DMS153 (cell line): Measurements from ENCODE around the gene RAB11B.
"Not testable (repeated sequence)": the region's sequence is repeated elsewhere in the genome, so short reads cannot be mapped to it uniquely, and the experiment has no call there.

ENCODE experiments used
- DNase-seq: peaks from one replicate; lab custom pipeline; 2025; lab: John Stamatoyannopoulos, UW

Gene RAB11B

DNA sequence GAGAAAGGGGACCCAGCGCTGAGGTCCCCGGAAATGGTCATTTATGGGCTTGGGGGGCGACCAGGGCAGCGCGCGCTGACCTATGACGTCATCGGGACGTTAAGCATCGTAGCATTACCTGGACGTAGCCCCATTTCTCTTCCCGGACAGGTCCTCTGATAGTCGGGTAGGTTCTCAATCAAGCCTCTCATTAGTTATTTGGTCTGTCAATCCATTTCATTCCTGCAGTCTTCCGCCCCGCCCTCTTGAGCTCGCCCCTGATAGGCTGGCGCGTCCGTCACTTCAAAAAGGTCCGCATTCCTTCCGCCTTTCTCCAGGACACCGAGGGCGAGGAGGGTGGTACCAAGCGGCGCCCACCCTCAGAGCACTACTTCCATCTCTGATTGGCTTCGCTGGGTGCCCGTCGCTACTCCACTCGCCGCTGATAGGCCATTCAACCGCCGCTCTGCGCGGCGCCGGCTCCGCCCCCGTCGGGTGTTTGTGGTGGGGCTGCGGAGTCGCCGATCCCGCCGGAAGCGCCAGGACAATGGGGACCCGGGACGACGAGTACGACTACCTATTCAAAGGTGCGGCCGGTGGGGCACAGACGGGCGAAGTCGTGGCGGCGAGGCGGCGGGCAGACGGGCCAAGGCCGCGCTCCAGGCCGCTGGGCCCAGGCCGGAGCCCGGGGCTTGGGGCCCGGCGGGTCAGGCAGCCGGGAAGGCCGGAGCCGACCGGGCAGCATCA, at the start of gene RAB11B:
Gene RAB11B (plus strand): TSS at position 470 of the 726 bp plus-strand sequence. CDS start 57 bp downstream, at position 527.
- DNase-seq: peak; percentile 100

DNA sequence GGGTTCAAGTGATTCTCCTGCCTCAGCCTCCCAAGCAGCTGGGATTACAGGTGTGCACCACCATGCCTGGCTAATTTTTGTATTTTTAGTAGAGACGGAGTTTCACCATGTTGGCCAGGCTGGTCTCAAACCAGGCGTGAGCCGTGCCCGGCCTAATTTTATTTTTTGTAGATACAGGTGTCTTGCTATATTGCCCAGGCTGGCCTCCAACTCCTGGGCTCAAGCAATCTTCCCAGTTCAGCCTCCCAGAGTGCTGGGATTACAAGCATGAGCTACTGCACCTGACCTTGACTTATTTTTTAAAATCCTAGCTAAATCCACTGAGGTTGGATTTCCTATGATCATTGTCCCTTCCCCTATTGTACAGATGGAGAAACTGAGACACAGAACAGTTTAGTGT, 48.7 kb upstream of the RAB11B start:
- not testable (repeated sequence) for DNase-seq

DNA sequence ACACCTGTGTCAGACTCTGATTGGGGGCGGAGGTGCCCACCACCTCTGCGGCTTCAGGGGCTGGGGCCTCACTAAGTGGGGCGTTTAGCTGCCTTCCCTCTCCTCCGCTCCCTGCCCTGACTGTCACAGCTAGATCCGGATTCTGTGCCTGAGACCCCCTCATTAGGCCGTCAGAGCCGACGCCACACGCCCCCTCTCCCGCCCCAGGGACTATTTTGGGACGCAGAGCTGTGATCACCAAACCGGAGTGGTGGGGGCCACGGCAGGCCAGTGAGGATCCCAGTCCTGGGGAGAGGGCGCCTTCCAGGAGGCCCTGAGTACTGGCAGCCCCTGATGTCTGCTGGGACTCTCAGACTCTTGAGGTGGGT, 47.9 kb upstream of the RAB11B start:
- no peak for DNase-seq

DNA sequence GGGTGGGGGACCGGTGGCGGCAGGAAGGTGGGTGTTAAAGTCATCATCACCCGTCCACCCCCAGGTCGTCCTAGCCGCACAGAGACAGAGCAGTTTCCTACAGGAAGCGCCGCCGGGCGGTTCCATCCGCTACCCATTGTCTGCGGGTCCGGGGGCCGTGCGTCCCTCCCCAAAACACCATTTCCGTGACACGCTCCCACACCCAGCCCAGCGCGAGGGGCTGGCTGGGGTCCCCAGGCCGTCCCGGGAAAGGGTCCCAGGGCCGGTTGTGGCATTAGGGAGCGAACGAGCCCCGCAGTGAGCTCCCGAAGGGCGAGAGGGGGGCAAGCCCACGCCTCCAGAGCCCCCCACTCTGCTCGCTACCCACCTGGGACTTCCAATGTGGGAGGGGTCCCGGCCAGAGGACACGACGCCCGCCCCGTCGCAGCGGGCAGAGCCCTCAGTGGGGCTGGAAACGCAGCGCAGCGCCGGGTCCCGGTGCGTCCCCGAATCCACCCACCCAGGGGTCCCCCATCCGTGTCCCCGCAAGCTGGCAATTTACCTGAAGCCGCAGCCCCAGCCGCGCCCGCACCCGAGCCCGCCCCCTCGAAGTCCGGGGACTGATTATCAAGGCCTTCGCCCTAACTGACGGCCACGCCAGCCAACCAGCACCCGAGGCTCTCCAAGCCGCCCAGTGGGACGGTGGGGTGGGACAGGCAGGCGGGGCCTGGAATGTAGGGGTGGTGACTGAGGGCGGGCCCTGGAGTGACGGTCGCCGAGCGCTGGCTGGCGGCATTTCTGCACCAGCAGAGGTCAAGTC, 47.3 kb upstream of the RAB11B start, which contains the start of gene KANK3:
Gene KANK3 (minus strand): TSS at position 579 of the 799 bp plus-strand sequence. CDS start 5,434 bp downstream, outside the sequence.
- DNase-seq: peak; percentile 85

- DNase-seq: no peak
Measured at GRCh38 chr19:8343483-8343844, 46.7 kb upstream of the RAB11B start.

DNA sequence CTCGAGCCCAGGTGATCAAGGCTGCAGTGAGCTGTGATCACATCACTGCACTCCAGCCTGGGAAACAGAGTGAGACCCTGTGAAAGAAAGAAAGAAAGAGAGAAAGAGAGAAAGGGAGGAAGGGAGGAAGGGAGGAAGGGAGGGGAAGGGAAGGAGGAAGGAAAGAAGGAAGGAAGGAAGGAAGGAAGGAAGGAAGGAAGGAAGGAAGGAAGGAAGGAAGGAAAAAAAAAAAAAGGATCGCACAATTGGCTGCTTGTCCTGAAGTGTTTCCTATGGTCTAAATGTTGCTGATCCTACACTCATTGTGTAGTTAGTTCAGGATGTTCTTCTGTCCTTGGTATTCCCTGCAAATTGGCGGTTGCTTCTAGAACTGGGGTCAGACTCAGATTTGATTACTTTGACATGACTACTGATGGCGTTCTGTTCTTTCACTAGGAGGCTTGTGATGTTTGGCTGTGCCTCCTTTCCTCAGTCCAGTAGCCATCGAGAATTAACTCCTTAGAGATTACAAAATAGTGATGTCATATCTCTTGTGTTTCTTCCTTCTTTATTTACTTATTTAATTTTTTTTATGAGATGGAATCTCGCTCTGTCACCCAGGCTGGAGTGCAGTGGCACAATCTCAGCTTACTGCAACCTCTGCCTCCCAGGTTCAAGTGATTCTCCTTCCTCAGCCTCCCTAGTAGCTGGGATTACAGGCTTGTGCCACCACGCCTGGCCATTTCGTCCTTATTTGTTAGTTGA, 40.4 kb upstream of the RAB11B start:
- not testable (repeated sequence) for DNase-seq

DNA sequence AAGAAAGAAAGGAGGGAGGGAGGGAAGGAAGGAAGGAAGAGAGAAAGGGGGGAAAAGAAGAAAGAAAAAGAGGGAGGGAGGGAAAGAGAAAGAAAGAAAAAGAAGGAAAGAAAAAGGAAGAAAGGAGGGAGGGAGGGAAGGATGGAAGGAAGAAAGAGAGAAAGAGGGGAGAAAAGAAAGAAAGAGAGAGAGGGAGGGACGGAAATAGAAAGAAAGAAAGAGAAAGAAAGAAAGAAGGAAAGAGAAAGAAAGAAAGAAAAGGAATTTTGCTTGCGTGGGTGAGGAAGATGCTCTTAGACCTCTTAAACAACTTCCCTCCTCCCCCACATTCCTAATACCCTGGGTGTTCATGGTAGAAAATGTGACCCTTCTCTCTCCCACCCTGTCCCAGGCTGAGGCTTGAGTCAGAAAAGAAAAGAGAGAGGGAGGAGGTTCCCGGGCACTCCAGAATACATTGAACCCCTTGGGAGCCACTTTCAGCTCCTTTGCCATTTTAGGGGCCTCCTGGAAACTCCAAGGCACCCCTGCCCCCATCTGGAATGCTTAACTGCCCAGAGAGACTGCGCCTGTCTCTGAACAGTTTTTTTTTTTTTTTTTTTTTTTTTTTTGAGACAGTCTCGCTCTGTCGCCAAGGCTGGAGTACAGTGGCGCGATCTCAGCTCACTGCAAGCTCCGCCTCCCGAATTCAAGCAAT, 37.9 kb upstream of the RAB11B start:
- DNase-seq: no peak

DNA sequence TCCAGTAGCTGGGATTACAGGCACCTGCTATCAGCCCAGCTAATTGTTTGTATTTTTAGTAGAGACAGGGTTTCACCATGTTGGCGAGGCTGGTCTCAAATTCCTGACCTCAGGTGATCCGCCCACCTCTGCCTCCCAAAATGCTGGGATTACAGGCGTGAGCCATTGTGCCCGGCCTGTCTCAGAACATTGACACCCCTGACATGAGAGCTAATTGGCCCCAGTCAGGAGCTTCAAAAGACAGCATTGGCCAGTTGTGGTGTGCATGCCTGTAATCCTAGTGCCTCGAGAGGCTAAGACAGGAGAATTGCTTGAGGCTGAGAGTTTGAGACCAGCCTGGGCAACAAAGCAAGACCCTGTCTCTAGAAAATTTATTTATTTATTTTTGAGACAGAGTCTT, 37.3 kb upstream of the RAB11B start:
- DNase-seq: not testable (repeated sequence)

DNA sequence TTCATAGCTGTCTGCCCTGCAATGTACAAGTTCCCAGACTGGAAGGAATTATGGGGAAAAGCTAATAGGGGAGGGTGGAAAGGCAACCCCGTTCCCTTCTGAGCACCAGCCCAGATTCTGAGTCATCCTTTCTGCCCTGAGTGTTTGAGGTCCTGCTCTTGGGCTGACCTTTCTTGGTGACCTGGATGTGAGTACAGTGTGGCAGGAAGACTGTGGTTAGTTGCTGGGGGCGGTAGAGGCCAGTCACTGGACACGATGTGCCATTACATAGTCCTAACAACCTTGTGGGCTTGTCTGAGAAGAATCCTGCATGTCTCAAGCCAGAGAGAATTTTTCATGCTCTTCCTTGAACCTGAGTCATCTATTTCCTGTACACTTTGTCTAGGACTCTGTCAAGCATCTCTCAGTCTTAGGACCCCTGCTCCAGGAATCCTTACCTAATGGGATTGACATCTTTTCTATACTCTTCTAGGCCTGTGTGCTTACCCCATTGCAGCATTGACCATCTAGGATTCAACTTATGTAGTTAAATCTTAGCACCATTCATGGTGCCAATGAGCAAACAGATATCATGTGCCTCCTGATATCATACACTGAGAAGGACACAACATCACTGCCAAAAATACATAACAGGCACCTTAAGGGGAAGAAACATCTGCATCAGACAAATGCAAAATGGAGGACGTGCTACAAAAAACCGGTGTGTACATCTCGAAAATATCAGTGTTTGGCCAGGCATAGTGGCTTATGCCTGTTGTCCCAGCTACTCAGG, 34.3 kb upstream of the RAB11B start:
- no peak for DNase-seq

GRCh38 chr19:8357007-8357521, 33.1 kb upstream of the RAB11B start:
- DNase-seq: no peak

- no peak for DNase-seq
Measured at GRCh38 chr19:8358948-8359347, 31.2 kb upstream of the RAB11B start.

- DNase-seq: no peak
Measured at GRCh38 chr19:8360196-8360595, 30.0 kb upstream of the RAB11B start.

DNA sequence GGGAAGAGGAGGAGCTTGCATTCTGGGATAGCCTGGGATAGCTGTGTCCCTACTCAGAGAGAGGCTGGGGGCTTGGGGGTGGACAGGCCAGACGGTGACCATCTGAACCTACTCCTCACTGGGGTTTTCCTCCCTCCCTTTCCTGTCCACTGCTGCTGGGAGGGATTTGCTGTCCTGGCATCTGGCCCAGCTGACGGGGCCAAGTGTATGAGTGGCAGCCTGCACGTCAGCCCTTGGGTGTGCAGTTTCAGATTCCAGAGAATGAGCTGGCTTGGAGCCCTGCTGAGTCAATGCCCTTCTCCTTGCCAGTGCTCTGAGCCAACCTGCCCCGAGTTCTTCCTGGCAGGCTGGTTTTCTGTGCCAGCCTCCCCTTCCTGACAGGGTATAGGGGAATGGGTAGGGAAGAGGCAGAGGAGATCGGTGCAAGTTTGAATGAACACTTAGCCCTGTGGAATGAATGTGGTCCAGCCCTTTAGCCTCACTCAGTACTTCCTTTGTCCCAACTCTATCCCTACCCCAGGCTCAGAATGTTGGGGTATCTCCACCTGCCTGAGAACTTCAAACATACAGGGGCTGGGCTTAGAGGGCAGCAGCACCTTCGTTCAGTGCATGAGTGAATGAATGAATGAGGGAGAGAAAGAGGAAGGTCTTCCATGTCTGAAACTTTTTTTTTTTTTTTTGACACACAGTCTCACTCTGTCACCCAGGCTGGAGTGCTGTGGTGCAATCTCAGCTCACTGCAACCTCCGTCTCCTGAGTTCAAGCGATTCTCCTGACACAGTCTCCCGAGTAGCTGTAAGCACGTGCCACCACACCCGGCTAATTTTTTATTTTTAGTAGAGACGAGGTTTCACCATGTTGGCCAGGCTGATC, 28.0 kb upstream of the RAB11B start:
- DNase-seq: peak; percentile 79

GRCh38 chr19:8363803-8364771, 26.1 kb upstream of the RAB11B start, which contains the start of gene ANGPTL4:
ANGPTL4 (plus strand) TSS chr19:8364155; CDS start chr19:8364322, 167 bp downstream.
- DNase-seq: no peak

DNA sequence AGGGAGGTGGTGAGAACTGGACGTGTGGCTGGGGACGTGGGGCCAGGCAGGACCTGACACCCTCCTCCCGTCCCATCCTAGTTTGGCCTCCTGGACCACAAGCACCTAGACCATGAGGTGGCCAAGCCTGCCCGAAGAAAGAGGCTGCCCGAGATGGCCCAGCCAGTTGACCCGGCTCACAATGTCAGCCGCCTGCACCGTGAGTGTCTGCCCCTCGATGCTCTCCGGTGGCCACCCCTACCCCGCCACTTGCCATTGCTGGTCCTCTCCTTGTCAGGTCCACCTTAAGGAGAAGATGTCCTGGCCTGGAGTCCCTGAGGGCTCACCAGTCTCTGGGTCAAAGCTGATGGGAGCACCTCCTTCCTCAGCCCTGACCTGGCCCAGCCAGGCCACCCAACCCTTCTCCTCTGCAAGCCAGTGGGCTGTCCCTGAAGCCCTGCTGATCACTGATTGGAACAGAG, 24.0 kb upstream of the RAB11B start:
- no peak for DNase-seq

- no peak for DNase-seq
Measured at GRCh38 chr19:8366961-8367326, 23.2 kb upstream of the RAB11B start.

DNA sequence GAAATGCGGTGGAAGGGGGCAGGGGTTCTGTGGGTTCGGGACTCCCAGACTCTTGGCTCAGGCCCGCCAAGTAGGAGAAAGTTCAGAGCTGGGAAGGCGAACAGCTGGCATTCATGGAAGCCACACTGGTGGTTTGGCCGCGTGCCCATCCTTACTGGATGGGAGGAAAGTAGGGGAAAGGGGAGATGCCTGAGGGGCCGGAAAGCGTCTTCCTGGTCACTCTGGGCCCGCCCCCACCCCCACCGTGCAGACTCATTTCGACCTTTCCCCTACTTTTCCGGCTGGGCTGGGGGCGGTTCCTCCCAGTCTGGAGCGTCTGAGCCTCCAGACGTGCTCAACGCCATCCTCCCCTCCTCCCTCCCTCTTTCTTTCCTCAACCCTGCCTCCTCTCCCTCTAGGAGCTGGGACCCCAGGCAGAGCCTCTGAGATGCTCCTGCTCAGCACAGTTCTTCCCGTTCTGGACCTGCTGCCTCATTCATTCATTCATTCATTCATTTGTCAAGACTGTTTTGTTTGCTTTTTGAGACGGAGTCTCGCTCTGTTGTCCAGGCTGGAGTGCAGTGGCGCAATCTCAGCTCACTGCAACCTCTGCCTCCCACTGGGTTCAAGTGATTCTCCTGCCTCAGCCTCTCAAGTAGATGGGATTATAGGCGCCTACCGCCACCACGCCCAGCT, 22.7 kb upstream of the RAB11B start:
- no peak for DNase-seq
